Calu3 (cell line): Measurements from ENCODE around the gene CEP170B. TPM values are rescaled to one million over a fixed set of nuclear protein-coding genes. Genes with fewer than 3 reads are reported as not detected.
A peak's percentile ranks its signal among the peaks of the same experiment; 100 is the strongest.
"Not testable (repeated sequence)": the region's sequence is repeated elsewhere in the genome, so short reads cannot be mapped to it uniquely, and the experiment has no call there.

Experiments used
- BruUV-seq: library from RNA; stranded (reverse); fragments of 400-500 nt; replicated peaks from 2 replicates; lab custom pipeline; 2021; lab: Mats Ljungman, UMichigan
- CTCF ChIA-PET: fragments of 300-600 bp; sonication (Branson Sonifier 250); formaldehyde crosslinking; loops from one replicate; lab custom pipeline; 2022; ENCODE audit warnings: antibody characterized with exemption; lab: Charles Lee
- DNase-seq: peaks from one replicate; pipeline ENCODE4 v3.0.0; 2022
- H3K27ac Mint-ChIP-seq: one replicate; pipeline ENCODE4 v1.8.0; 2022; ENCODE audit warnings: mixed read lengths; ENCODE audit not compliant: unreplicated experiment
- H3K27me3 Mint-ChIP-seq: one replicate; pipeline ENCODE4 v1.8.0; 2022; ENCODE audit warnings: mixed read lengths; ENCODE audit not compliant: unreplicated experiment
- H3K36me3 Mint-ChIP-seq: one replicate; pipeline ENCODE4 v1.8.0; 2022; ENCODE audit warnings: mild to moderate bottlenecking, moderate library complexity, mixed read lengths; ENCODE audit not compliant: insufficient read depth, unreplicated experiment
- H3K4me1 Mint-ChIP-seq: one replicate; pipeline ENCODE4 v1.8.0; 2022; ENCODE audit warnings: mild to moderate bottlenecking, low read depth, mixed read lengths; ENCODE audit not compliant: unreplicated experiment
- H3K4me3 Mint-ChIP-seq: one replicate; pipeline ENCODE4 v1.8.0; 2022; ENCODE audit warnings: mild to moderate bottlenecking, low read depth, moderate library complexity, mixed read lengths; ENCODE audit not compliant: unreplicated experiment
- H3K9me3 Mint-ChIP-seq: one replicate; pipeline ENCODE4 v1.8.0; 2022; ENCODE audit warnings: low read depth, mixed read lengths; ENCODE audit not compliant: unreplicated experiment
- CTCF ChIP-seq: fragments of 200-600 bp; IDR thresholded peaks from one replicate; pipeline ENCODE4 v1.8.0; 2022; ENCODE audit warnings: antibody characterized with exemption; ENCODE audit not compliant: unreplicated experiment
- intact Hi-C: fragments of 100-400 bp; cut with micrococcal nuclease; formaldehyde crosslinking; loops from one replicate; pipeline ENCODE4 v1.10.0; 2022; ENCODE audit not compliant: unreplicated experiment
- total RNA-seq: library from RNA; stranded (reverse); gene quantifications from 2 replicates; pipeline ENCODE4 v1.2.3, GENCODE V29; 2022

The CEP170B gene
- total RNA-seq, 1 experiment from 2014 or later = 60.2 TPM

GRCh38 chr14:104827177-104828055 lies 37.7 kb upstream of the CEP170B start:
- Mint-ChIP-seq H3K4me3 (peak overlapping the region; percentile 76), H3K27ac (no peak overlapping the region), H3K9me3 (peaks cover 7% of the 10 kb centered on the region), H3K4me1 (peaks cover 9% of the 10 kb centered on the region), H3K36me3 (peaks cover 30% of the 10 kb centered on the region), H3K27me3 (peaks cover 27% of the 10 kb centered on the region)
- TF ChIP-seq CTCF = peak; percentile 50
- peak; percentile 72 for DNase-seq
- BruUV-seq = no TSS peak
- intact Hi-C loops = no loop called here
- CTCF ChIA-PET = interaction anchor here (0.6 to 0.8 kb wide), 2 partner anchors 59 kb away, joined by 3 read pairs; no protein-coding TSS in a partner anchor

- no peak for TF ChIP-seq CTCF
- H3K4me3 Mint-ChIP-seq = no peak overlapping the region
- CTCF ChIA-PET = no interaction called here
- H3K27me3 Mint-ChIP-seq = peaks cover 4% of the 10 kb centered on the region
- no peaks in the 10 kb centered on the region for H3K9me3 Mint-ChIP-seq
- no peak overlapping the region for H3K27ac Mint-ChIP-seq
- intact Hi-C loops = no loop called here
- no peak for DNase-seq
- peaks cover 16% of the 10 kb centered on the region for H3K36me3 Mint-ChIP-seq
- BruUV-seq = no TSS peak
- H3K4me1 Mint-ChIP-seq = no peaks in the 10 kb centered on the region
Measured at GRCh38 chr14:104830781-104831180, 34.3 kb upstream of the CEP170B start.

GRCh38 chr14:104836171-104836935 lies 28.7 kb upstream of the CEP170B start:
- H3K4me3 Mint-ChIP-seq, H3K27ac Mint-ChIP-seq, H3K27me3 Mint-ChIP-seq, intact Hi-C loops, BruUV-seq, DNase-seq, H3K9me3 Mint-ChIP-seq, CTCF ChIA-PET, H3K4me1 Mint-ChIP-seq, H3K36me3 Mint-ChIP-seq: not testable (repeated sequence)

- BruUV-seq = no TSS peak
- no peak for TF ChIP-seq CTCF
- Mint-ChIP-seq H3K4me1 (peaks cover 8% of the 10 kb centered on the region), H3K27ac (no peak overlapping the region), H3K4me3 (no peak overlapping the region), H3K27me3 (peaks cover 63% of the 10 kb centered on the region), H3K36me3 (no peaks in the 10 kb centered on the region), H3K9me3 (no peaks in the 10 kb centered on the region)
- no peak for DNase-seq
- CTCF ChIA-PET = no interaction called here
- intact Hi-C loops = no loop called here
Measured at GRCh38 chr14:104841730-104842129, 23.3 kb upstream of the CEP170B start.
